ENCODE measurements around the gene CSMD2.
A peak's percentile ranks its signal among the peaks of the same experiment; 100 is the strongest.
"Not testable (repeated sequence)": the region's sequence is repeated elsewhere in the genome, so short reads cannot be mapped to it uniquely, and the experiment has no call there.

CSMD2 gene

GRCh38 chr1:34108269-34108668 is 56.8 kb downstream of the CSMD2 start:
- DNase-seq (ENCODE audit: low spot score): no peak

- no peak for DNase-seq (ENCODE audit: low spot score)
Observed at GRCh38 chr1:34101151-34101550, 63.9 kb downstream of the CSMD2 start.

GRCh38 chr1:34100332-34100731 is 64.7 kb downstream of the CSMD2 start:
- no peak for DNase-seq (ENCODE audit: low spot score)

GRCh38 chr1:34092399-34092798 is 72.6 kb downstream of the CSMD2 start:
- not testable (repeated sequence) for DNase-seq (ENCODE audit: low spot score)

- DNase-seq (ENCODE audit: low spot score): no peak
Observed at GRCh38 chr1:34089731-34090130, 75.3 kb downstream of the CSMD2 start.

GRCh38 chr1:34087986-34088385 is 77.0 kb downstream of the CSMD2 start:
- DNase-seq (ENCODE audit: low spot score): no peak

- no peak for DNase-seq (ENCODE audit: low spot score)
Observed at GRCh38 chr1:34086561-34086960, 78.5 kb downstream of the CSMD2 start.

GRCh38 chr1:34083974-34084373 is 81.1 kb downstream of the CSMD2 start:
- no peak for DNase-seq (ENCODE audit: low spot score)

GRCh38 chr1:34082085-34082670 is 82.9 kb downstream of the CSMD2 start:
- DNase-seq (ENCODE audit: low spot score): not testable (repeated sequence)

GRCh38 chr1:34078383-34078782 is 86.6 kb downstream of the CSMD2 start:
- DNase-seq (ENCODE audit: low spot score): no peak

- DNase-seq (ENCODE audit: low spot score): no peak
Observed at GRCh38 chr1:34075576-34075975, 89.5 kb downstream of the CSMD2 start.

GRCh38 chr1:34073028-34073695 is 91.9 kb downstream of the CSMD2 start:
- DNase-seq (ENCODE audit: low spot score): no peak

- no peak for DNase-seq (ENCODE audit: low spot score)
Observed at GRCh38 chr1:34070201-34070836, 94.7 kb downstream of the CSMD2 start.

GRCh38 chr1:34066981-34067603 is 97.9 kb downstream of the CSMD2 start:
- DNase-seq (ENCODE audit: low spot score): peak; percentile 25

GRCh38 chr1:34066166-34066565 is 98.9 kb downstream of the CSMD2 start:
- DNase-seq (ENCODE audit: low spot score): no peak

- no peak for DNase-seq (ENCODE audit: low spot score)
Observed at GRCh38 chr1:34065498-34065897, 99.5 kb downstream of the CSMD2 start.

- DNase-seq (ENCODE audit: low spot score): no peak
Observed at GRCh38 chr1:34060901-34061415, 104.1 kb downstream of the CSMD2 start.

GRCh38 chr1:34060187-34060730 is 104.8 kb downstream of the CSMD2 start:
- no peak for DNase-seq (ENCODE audit: low spot score)

GRCh38 chr1:34057347-34058130 is 107.5 kb downstream of the CSMD2 start:
- no peak for DNase-seq (ENCODE audit: low spot score)

- DNase-seq (ENCODE audit: low spot score): no peak
Observed at GRCh38 chr1:34055818-34056217, 109.2 kb downstream of the CSMD2 start.

GRCh38 chr1:34054920-34055319 is 110.1 kb downstream of the CSMD2 start:
- DNase-seq (ENCODE audit: low spot score): no peak

- no peak for DNase-seq (ENCODE audit: low spot score)
Observed at GRCh38 chr1:34053660-34054059, 111.4 kb downstream of the CSMD2 start.
